ENCODE data around the gene SEC22B. TPM values are rescaled to one million over a fixed set of nuclear protein-coding genes. Genes with fewer than 3 reads are reported as not detected.
"Not testable (repeated sequence)": the region's sequence is repeated elsewhere in the genome, so short reads cannot be mapped to it uniquely, and the experiment has no call there.

Gene SEC22B
- total and polyA plus RNA-seq, 4 donors = 25.1 to 39.1 (median 25.7) TPM

DNA sequence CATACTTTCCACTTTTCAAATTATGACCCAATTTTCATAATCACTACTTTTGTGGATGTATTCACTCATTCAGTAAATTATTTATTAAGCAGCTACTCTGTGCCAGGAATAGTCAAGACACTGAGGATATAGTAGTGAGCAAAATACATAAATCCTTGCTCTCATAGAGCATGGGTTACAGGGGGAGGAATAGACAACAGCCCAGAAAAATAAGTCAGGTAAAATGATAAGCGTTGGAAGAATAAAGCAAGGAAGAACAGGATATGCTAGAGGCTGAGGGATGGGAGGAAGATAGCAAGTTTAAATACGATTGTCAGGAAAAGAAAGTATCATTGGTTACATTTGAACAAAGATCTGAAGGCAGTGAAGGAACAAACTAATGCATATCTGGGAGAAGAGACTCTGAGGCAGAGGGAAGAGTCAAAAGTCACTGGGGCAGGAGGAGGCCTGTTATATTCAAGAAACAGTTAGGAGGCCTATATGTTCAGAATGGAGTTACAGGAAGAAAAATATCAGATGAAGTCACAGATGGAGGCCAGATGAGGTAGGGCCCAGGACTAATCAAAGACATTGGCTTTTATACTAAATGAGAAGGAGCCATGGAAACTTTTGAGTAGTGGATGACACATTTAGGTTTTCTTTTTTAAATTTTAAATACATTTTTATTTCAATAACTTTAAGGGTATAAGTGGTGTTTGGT lies 42.9 kb downstream of the SEC22B start:
- H3K27me3 ChIP-seq (ENCODE audit: control insufficient read depth, insufficient read depth, low read length) = no peaks in the 10 kb centered on the region
- H3K27ac ChIP-seq (ENCODE audit: low read depth, low read length) = no peak overlapping the region
- no peak for DNase-seq (ENCODE audit: low read depth in 4 of 6, low spot score in 6 of 6)
- H3K4me1 ChIP-seq (ENCODE audit: control insufficient read depth, insufficient read depth, low read length) = no peaks in the 10 kb centered on the region
- no peaks in the 10 kb centered on the region for H3K36me3 ChIP-seq (ENCODE audit: control insufficient read depth, insufficient read depth, low read length)
- no peaks in the 10 kb centered on the region for H3K9me3 ChIP-seq (ENCODE audit: control insufficient read depth, insufficient read depth, low read length)
- 96% methylated on average over 2 of the region's 2 CpGs for WGBS (ENCODE audit: insufficient coverage)
- H3K4me3 ChIP-seq (ENCODE audit: low read depth, low read length) = no peak overlapping the region

DNA sequence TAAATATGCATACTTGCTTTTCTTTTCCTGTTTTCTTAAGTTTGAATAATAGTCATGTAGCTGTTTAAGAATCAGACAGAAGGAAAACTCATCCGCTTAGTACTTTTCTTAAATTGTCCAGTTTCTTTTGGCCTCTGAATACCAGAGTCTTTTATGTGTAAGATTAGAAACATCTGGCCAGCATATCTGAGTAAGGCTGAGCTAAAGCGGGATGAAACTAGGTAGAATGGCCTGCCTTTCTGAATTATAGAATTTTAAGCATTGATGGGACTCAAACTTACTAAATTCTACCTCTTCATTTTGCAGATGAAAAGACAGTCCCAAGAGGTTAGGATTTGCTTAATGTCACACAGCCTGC lies 43.9 kb downstream of the SEC22B start:
- DNase-seq (ENCODE audit: low read depth in 4 of 6, low spot score in 6 of 6); H3K4me1 ChIP-seq (ENCODE audit: control insufficient read depth, insufficient read depth, low read length); H3K27me3 ChIP-seq (ENCODE audit: control insufficient read depth, insufficient read depth, low read length); H3K9me3 ChIP-seq (ENCODE audit: control insufficient read depth, insufficient read depth, low read length); H3K4me3 ChIP-seq (ENCODE audit: low read depth, low read length); H3K36me3 ChIP-seq (ENCODE audit: control insufficient read depth, insufficient read depth, low read length): not testable (repeated sequence)
- no CpG with 5 or more reads among the region's 2 CpGs for WGBS (ENCODE audit: insufficient coverage)
- peak overlapping the region; percentile 52 for H3K27ac ChIP-seq (ENCODE audit: low read depth, low read length)

DNA sequence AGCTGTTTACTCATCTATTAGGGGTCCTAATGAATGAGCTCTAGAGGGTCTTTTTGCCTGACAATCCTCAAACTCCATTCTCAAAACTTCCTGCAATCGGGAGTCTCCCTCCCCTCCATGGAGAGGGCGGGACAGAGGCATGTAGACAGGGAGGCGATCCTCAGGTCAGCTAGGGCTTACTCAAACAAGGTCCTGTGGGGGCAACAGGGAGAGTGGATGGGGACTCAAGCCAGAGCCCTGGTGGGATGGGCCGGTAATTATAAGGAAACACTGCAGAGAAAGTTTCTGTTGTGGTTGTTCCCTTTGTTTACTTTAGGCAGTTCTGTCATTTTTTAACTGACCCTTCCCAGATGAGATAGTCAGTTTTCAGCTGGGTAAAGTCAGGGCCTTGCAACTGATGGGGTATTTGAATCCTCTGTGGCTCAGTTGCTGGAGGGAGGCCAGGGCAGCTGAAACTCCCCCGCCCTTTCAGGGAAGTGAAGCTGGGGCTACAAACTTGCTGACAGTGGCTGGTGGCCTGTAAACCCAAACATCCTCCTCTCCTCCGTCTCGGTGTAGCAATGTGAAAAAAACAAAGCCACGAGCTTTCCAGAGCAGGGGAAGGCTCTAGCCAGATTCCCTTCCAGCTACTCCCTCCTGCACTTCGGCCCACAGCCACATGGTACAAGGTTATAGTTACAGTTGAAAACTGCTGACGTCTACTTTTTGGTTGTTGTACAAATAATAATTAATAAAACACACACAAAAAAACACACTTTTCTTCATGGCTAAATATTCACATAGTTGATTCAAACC lies 44.5 kb downstream of the SEC22B start:
- WGBS (ENCODE audit: insufficient coverage) = no CpG with 5 or more reads among the region's 10 CpGs
- not testable (repeated sequence) for H3K4me1 ChIP-seq (ENCODE audit: control insufficient read depth, insufficient read depth, low read length); H3K36me3 ChIP-seq (ENCODE audit: control insufficient read depth, insufficient read depth, low read length); H3K9me3 ChIP-seq (ENCODE audit: control insufficient read depth, insufficient read depth, low read length); H3K4me3 ChIP-seq (ENCODE audit: low read depth, low read length); H3K27me3 ChIP-seq (ENCODE audit: control insufficient read depth, insufficient read depth, low read length)
- DNase-seq (ENCODE audit: low read depth in 4 of 6, low spot score in 6 of 6) = peak in 1 of 6 donors; percentile 54
- peak overlapping the region; percentile 52 for H3K27ac ChIP-seq (ENCODE audit: low read depth, low read length)

DNA sequence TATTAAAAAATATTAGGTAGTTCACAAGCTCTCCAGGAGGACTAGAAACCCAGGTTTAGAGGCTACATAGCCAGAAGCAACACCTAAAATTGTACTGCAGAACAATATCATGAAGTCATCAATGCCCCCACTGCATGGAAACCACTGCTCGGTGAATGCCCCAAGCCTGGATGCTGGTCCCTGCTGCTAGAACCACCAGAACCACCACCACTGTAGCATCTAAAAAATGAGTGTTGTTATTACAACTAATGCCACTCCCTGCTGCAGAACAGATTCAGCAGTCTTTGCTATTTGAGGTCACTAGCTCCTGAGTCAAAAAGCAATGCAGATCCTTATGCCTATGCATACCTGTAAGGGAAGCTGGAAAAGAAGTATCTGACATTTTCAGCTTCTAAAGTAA lies 48.4 kb downstream of the SEC22B start:
- no CpG with 5 or more reads among the region's 1 CpG for WGBS (ENCODE audit: insufficient coverage)
- not testable (repeated sequence) for H3K36me3 ChIP-seq (ENCODE audit: control insufficient read depth, insufficient read depth, low read length); H3K27me3 ChIP-seq (ENCODE audit: control insufficient read depth, insufficient read depth, low read length); H3K4me1 ChIP-seq (ENCODE audit: control insufficient read depth, insufficient read depth, low read length); H3K9me3 ChIP-seq (ENCODE audit: control insufficient read depth, insufficient read depth, low read length); DNase-seq (ENCODE audit: low read depth in 4 of 6, low spot score in 6 of 6); H3K4me3 ChIP-seq (ENCODE audit: low read depth, low read length); H3K27ac ChIP-seq (ENCODE audit: low read depth, low read length)

DNA sequence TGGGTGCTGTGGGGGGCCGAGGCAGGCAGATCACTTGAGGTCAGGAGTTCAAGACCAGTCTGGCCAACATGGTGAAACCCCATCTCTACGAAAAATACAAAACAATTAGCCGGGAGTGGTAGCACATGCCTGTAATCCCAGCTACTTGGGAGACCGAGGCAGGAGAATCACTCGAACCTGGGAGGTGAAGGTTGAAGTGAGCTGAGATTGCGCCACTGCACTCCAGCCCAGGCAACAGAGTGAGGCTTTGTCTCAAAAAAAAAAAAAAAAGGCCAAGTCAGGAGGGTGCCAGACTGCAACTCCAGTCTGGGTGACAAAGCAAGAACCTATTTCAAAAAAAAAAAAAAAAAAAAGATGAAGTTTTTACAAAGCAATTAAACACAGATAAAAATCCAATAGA lies 50.1 kb downstream of the SEC22B start:
- H3K27ac ChIP-seq (ENCODE audit: low read depth, low read length); H3K9me3 ChIP-seq (ENCODE audit: control insufficient read depth, insufficient read depth, low read length); H3K4me3 ChIP-seq (ENCODE audit: low read depth, low read length); H3K4me1 ChIP-seq (ENCODE audit: control insufficient read depth, insufficient read depth, low read length); DNase-seq (ENCODE audit: low read depth in 4 of 6, low spot score in 6 of 6); H3K36me3 ChIP-seq (ENCODE audit: control insufficient read depth, insufficient read depth, low read length); H3K27me3 ChIP-seq (ENCODE audit: control insufficient read depth, insufficient read depth, low read length): not testable (repeated sequence)
- WGBS (ENCODE audit: insufficient coverage) = no CpG with 5 or more reads among the region's 6 CpGs

DNA sequence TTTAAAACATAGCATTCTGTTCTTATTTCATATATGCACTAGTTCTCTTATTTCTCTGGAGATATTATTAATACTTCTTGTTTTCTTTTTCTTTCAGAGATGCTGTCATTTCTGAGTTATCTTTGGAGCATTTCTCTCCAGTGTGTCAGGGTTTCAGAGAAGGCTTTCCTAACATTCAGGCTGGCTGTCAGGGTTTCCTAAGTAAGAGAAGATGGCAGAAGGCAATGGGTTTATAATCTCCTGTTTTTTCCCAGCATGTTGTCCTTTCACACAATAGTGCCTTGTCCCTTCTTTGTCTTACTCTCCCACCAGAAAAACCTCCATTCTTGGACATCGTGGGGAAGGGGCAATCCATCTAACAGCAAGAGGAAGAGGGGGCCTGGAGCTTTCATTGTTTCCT lies 51.7 kb downstream of the SEC22B start:
- H3K4me1 ChIP-seq (ENCODE audit: control insufficient read depth, insufficient read depth, low read length); H3K27ac ChIP-seq (ENCODE audit: low read depth, low read length); H3K4me3 ChIP-seq (ENCODE audit: low read depth, low read length); H3K27me3 ChIP-seq (ENCODE audit: control insufficient read depth, insufficient read depth, low read length); H3K9me3 ChIP-seq (ENCODE audit: control insufficient read depth, insufficient read depth, low read length); DNase-seq (ENCODE audit: low read depth in 4 of 6, low spot score in 6 of 6); H3K36me3 ChIP-seq (ENCODE audit: control insufficient read depth, insufficient read depth, low read length): not testable (repeated sequence)
- WGBS (ENCODE audit: insufficient coverage) = no CpG with 5 or more reads among the region's 1 CpG

DNA sequence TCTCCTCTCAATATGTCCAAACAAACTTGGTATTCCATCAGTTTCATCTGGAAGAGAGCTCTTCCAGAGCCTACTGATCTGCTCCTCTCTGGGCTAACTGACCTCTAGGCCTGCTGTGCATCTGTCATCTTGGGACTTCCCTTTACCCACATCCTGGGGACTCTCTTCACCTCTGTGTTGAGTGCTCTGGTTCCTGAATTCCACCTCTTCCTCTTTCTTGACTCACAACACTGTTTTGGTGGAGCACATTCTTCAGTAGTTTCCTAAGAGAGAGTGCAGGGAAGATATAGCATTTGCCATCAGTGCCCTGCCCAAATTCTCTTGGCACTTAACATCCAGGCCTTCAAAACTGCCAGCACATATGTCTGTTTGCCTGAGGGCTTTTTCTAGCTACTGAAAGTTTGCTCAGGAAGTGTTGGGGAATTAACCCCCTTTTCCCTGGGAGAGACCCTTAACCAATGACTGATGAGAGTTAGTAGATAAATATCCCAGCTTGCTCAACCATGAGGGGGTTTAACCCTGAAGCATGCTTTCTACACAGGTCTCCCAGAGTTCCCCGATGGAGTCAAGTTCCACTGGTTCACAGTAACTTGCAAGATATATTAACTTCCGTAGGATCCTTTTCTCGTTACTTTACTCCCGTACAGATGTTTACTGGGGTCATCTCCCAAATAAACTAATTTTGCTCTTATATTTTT lies 52.4 kb downstream of the SEC22B start:
- H3K4me3 ChIP-seq (ENCODE audit: low read depth, low read length); DNase-seq (ENCODE audit: low read depth in 4 of 6, low spot score in 6 of 6); H3K9me3 ChIP-seq (ENCODE audit: control insufficient read depth, insufficient read depth, low read length); H3K36me3 ChIP-seq (ENCODE audit: control insufficient read depth, insufficient read depth, low read length); H3K4me1 ChIP-seq (ENCODE audit: control insufficient read depth, insufficient read depth, low read length); H3K27ac ChIP-seq (ENCODE audit: low read depth, low read length); H3K27me3 ChIP-seq (ENCODE audit: control insufficient read depth, insufficient read depth, low read length): not testable (repeated sequence)
- 89% methylated on average over 3 of the region's 4 CpGs for WGBS (ENCODE audit: insufficient coverage)

DNA sequence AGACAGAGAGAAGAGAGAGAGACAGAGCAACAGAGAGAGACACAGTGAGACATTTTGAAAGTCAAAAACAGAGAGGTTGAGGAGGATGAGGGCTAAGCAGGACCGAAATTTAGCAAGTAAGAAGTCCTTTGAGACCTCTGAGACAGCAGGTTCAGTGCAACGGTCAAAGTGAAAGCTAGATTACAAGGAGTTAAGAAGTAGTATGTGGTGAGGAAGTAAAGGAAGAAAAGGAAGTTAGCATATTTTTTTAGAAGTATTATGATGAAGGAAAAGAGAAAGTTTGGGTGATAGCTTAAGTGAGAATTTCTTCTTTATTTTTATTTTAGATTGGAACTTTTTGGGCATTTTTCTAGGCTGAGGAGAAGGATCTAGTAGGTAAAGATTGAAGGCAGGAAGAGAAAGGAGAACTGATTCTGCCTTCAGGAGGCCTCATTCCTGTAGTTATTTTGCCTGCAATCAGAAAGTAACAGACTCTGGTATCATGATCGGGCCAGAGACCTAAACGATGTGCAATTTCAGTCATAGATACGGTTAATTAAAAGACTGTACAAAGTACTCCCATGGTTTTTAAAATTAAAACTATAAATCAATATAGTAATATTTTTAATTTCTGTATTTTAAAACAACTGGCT lies 53.9 kb downstream of the SEC22B start:
- not testable (repeated sequence) for DNase-seq (ENCODE audit: low read depth in 4 of 6, low spot score in 6 of 6); H3K36me3 ChIP-seq (ENCODE audit: control insufficient read depth, insufficient read depth, low read length); H3K9me3 ChIP-seq (ENCODE audit: control insufficient read depth, insufficient read depth, low read length); H3K4me1 ChIP-seq (ENCODE audit: control insufficient read depth, insufficient read depth, low read length); H3K27ac ChIP-seq (ENCODE audit: low read depth, low read length); H3K4me3 ChIP-seq (ENCODE audit: low read depth, low read length); H3K27me3 ChIP-seq (ENCODE audit: control insufficient read depth, insufficient read depth, low read length)
- WGBS (ENCODE audit: insufficient coverage) = no CpG with 5 or more reads among the region's 5 CpGs

DNA sequence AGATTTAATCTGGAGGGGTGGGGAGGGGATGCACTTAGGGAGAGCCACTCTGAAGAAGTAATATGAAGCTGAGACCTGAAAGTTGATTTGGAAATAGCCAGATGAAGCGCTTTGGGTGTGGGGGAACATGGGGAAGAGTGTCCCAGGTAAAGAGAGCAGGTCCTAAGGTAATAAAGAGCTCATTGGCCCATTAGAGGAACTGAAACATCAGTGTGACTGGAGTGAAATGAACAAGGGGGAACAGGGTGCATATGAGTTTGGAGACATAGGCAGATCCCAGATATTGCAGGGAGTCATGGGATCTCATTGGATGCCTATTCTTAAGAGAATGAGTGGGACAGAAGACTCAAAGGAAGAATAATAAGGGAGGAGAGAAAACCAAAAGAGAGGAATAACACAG lies 54.5 kb downstream of the SEC22B start:
- H3K36me3 ChIP-seq (ENCODE audit: control insufficient read depth, insufficient read depth, low read length); H3K4me3 ChIP-seq (ENCODE audit: low read depth, low read length); DNase-seq (ENCODE audit: low read depth in 4 of 6, low spot score in 6 of 6); H3K27ac ChIP-seq (ENCODE audit: low read depth, low read length); H3K27me3 ChIP-seq (ENCODE audit: control insufficient read depth, insufficient read depth, low read length); H3K9me3 ChIP-seq (ENCODE audit: control insufficient read depth, insufficient read depth, low read length); H3K4me1 ChIP-seq (ENCODE audit: control insufficient read depth, insufficient read depth, low read length): not testable (repeated sequence)
- WGBS (ENCODE audit: insufficient coverage) = 100% methylated on average over 1 of the region's 1 CpG
